Activated CD8-positive, alpha-beta memory T cell treated with anti-CD3 and anti-CD28 coated beads, Interleukin-2, amount 50 U/mL, for 48 hours (primary cell): ENCODE measurements around the gene SERTAD2.

Source experiments
- DNase-seq: peaks from one replicate; pipeline ENCODE4 v3.0.0-alpha.2; 2020

The SERTAD2 gene

DNA sequence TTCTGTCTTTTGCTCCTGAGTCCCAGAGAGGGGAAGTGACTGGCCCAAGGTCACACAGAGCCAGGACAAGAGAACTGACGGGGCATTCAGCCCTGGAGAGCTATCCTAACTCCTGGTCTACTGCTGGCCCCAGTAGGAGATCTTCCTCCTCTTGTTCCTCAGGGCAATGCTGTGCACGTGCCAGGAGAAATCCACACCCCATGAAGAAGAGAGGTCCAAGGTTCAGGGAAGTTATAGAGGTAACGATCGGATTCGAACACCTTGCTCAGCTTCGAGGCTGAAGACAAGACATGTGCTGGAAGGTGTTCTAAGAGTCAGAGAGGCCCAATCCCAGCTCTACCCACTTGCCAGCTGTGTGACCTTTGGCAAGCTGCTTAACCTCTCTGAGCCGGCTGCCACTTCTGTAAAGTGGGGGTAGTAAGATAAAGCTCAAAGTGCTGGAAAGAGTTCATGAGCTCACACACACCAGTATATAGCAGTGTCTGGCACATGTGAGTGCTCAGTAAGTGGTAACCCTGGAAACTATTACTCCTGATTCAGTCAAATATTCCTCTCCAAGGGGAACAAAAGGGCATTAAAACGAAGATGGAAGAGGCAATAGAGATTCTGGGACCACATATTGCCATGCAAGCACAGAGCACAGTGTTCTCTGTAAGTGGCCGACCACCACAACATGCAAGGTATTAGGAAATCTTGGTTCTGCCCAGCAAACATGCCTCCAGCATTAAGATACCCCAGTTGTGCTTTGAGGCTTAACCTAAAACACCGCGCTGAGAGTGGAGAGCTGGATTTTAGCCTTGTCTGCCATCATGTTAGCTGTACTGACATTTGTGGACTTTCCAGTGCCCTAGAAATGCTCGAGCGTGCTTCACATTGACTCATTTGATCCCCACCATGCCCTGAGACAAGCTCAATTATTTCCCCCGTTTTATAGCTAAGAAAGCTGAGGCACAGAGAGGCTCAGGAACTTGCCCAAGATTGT is 25.6 kb downstream of the SERTAD2 start:
- no peak for DNase-seq

DNA sequence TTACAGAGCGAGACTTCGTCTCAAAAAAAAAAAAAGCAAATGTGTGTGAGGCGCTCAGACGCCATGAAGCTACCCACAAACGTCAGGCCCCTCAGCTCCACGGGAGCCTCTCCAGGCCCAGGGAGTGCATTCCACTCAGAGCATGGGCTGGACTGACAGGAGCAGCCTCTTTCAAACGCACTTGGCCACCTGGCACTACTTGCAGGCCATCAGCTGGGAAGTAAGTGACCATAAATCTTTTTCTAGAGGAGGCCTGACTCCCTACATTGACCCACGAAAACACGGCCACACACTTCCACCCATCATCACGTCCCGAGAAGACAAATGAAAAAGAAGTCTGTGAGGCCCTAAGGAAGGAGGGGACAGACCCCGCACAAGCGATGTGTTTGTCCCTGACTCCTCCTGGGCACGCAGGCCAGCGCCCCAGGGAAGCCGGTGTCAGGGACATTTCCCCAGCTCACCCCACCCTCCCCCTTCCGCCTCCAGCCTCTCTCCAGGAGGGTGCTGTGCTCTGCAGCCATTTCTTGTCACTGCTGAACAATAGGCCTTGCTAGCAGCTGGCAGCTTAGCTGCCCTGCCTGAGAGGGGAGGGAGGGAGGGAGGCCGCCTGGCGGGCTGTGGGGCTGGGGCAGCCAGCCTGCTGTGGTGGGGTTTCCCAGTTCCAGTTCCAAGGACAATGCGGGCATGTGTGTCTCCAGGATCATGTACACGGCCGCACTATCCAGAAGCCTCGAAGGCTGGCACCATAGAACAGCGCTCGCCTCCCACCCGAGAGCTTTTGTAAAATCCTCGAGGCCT is 26.6 kb downstream of the SERTAD2 start:
- no peak for DNase-seq

DNA sequence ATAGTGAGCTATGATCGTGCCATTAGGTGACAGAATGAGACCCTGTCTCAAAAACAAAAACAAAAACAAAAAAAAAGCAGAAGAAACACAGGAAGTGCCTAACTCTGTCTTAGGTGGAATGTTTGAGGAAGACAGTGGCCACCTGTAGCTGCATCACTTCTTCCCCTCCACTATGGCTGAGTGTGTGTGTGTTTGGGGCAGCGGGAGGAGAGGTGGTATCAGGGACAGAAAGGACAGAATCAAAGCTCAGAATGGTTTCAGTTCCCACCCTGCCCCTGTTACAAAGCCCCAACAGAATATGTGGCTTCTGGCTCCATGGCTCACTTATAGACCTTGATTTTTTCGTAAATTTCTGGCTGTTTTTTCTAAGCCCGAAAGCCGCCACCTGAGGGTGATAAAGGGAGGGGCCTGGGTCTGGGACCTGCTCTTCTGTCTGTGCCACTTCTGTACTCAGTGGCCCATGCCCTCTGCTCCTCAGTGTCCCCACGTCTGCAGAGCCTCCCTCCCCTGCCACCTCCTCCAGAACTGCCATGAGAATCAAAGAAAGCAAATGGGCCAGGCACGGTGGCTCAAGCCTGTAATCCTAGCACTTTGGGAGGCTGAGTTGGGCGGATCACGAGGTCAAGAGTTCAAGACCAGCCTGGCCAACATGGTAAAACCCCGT is 27.4 kb downstream of the SERTAD2 start:
- no peak for DNase-seq

DNA sequence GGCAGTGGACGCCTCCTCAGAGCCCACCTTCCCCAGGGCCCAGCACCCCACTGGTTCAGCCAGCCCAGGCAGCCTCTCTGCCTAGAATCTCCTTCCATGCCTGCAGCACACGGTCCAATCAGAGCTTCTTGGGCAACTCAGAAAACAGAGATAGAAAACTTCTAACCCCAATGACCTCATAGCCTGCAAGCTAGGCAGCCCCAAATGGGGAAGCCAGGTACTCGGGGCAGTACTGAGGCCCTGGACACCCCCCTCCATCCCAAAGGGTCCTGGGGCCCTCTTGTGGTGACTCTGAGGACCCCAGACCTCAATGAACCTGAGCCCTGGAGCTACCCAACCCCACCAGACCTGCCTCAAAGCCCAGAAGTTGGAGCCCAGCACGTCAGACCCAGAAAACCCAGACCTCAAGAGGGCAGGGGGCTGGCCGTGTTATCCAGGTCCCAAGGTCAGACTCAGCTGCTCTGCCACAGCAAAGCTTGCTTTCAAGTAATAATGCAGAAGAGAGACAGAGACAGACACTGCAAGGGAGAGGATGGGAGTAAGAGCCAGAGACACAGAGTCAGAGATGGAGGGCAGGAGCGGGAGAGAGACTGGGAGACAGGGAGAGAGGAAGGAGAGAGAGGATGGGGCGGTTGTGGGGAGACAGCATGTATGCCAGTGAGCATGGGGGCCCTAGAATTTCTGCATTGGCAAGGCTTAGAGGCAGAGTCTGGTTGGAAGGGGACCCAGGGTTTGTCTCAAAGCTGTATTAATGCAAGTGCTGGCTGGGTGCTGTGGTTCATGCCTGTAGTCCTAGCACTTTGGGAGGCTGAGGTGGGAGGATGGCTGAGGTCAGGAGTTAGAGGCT is 28.2 kb downstream of the SERTAD2 start:
- DNase-seq, result peak; percentile 46

GRCh38 chr2:64624862-64625261 is 28.9 kb downstream of the SERTAD2 start:
- DNase-seq, result no peak

- DNase-seq, result no peak
Observed at GRCh38 chr2:64624108-64624610, 29.6 kb downstream of the SERTAD2 start.

- no peak for DNase-seq
Observed at GRCh38 chr2:64623242-64623850, 30.4 kb downstream of the SERTAD2 start.

GRCh38 chr2:64622443-64623241 is 31.1 kb downstream of the SERTAD2 start:
- DNase-seq, result peak; percentile 17

DNA sequence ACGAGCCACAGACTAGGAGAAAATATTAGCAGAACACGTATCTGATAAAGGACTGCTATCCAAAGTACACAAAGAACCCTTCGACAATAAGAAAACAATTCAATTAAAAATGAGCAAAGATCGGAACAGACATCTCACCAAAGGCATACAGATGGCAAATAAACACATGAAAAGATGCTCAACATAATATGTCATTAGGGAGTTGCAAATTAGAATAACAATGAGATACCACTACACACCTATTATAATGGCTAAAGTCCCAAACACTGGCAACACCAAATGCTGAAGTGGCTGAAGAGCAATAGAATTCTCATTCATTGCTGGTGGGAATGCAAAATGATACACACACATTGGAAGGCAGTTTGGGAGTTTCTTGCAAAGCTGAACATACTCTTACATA is 33.1 kb downstream of the SERTAD2 start:
- no peak for DNase-seq

DNA sequence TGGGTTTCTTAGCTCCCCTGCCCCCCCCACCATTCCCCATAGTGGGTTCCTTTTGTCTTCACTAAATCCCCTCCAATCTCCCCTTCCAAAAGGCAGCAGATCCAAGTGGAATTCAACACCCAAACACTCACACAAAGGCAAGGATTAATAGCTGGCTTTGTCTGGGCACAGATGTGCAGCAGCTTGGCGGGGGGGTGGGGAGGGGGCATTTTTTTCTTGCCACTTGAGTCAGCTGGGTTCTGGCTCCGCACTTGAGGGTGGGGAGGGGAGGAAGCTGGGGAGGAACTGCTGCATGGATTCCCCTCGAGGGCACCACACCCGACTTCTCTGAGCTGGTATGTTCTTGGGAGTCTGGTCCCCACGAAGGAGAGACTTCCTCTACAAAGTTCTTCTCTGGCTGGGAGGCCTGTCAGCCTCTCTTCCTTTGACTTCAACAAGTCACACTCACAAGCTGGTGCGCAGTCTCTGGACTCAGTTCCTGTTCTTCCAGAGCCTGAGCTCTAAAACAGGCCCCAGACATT is 36.0 kb downstream of the SERTAD2 start:
- no peak for DNase-seq

GRCh38 chr2:64615844-64616536 is 37.7 kb downstream of the SERTAD2 start:
- no peak for DNase-seq

DNA sequence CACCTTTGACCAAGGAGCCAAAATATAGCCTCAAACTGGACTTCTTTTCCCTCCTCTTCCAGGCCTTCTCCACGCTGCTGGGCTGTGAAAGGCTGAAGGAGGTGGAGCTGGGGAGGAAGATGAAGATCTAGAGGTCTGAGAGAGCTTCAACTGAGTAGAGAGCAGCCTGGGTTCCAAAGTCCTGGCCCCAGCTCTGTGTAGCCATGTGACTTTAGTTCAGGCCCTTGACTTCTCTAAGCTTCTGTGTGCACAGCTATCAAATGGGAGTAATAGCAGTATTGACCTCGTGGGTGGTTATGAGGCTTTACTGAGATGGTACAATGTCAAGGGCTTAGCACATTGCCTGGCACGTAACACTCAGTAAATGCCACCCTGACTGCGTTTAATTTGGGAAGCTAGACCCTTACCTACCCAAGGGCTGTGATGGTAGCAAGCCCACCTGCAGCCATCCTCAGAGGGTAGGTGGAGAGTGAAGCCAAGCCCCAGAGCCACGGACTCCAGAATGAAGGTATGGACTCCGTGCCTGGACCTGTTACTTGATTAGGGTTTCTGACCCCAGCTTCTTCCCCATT is 38.4 kb downstream of the SERTAD2 start:
- DNase-seq, result no peak

GRCh38 chr2:64613276-64613675 is 40.4 kb downstream of the SERTAD2 start:
- no peak for DNase-seq

DNA sequence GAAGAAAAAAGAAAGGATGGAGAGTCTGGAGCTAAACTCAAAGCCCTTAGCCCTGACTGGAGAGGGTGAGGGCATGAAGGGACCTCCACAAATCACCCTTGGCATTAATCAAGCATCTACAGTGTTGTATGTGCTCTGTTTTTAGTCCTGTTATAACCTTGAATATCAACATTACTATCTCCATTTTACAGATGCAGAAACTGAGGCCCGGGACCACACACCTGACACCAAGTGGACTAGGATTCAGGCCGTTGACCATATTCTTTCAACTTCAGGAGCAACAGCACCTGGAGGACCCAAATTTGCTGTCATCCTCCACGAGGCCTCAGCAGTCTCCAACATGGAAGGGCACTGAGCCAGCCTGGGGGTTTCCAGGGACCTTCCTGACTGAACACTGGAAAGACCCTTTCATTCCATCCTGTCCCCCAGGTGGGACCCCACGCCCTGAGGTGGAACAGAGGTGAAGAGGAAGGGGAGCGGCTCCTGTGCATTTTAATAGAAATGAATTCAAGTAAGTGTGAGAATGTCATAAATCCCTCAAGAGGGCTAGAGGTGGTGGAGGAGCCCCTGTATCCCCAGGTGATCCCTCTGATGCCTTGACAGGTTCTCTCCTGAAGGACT is 41.0 kb downstream of the SERTAD2 start:
- DNase-seq, result no peak

GRCh38 chr2:64610316-64610855 is 43.3 kb downstream of the SERTAD2 start:
- no peak for DNase-seq

DNA sequence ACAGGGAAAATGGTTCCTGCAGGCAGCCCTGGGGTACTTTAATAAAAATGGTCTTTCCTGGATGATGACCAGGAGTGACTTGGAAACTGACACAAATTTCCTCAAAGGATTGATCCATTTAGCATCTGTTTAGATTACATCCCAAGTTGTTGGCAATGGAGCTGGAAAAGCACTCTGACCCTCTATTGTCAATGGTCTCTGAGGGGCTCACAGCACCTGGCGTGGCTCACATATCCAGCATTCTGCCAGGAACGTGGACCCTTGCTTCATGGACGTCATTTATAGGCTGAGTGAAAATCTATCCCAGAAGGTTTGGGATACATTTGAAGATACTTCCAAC is 43.8 kb downstream of the SERTAD2 start:
- no peak for DNase-seq

DNA sequence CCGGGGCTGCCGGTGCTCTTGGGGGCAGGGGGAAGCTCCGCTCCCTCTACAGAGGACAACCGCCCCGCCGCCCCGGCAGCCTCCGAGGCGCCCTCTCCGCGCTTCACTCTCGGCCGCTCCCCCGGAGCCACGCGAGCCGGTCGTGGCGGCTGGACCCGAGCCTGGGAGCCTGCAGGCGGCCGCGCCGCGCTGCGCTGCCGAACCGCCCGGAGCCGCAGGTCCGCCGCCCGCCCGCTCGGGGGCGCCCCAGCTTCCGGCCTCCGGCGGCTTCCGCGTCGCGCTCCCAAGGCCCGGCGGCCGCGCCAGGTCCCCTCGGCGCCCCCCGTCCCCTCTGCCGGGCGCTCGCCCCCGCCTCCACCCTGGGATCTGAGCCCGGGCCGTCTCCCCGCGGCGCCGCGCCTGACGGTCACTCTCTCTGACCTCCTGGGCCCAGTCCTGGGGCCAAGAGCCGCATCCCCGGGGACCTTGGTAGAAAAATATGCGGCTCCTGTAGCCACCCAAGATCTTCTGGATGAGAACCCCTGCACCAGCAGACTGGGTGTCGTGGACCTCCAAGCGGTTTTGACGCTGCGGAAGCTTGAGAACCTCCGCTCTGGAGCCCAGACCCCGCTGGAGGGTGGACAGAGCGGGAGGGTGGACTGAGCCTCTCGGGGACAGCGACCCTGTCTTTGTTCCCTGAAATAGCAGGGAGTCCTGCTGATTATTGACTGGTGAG is 44.3 kb downstream of the SERTAD2 start:
- DNase-seq, result peak; percentile 86

- no peak for DNase-seq
Observed at GRCh38 chr2:64608867-64609226, 44.9 kb downstream of the SERTAD2 start.
